Thyroid gland (tissue), 4 donors: Measurements from ENCODE around the gene ADAMTS14.

Source experiments
- POLR2A ChIP-seq, 2 donors: fragments of 450-650 bp; IDR thresholded peaks; one replicate each; pipeline ENCODE4 v1.6.1; 2017; ENCODE audit warnings: antibody characterized with exemption in 2 of 2, mild to moderate bottlenecking in 2 of 2, moderate library complexity in 1 of 2
- TF ChIP-seq, protein P1 (sequence below), 6 experiments: fragments of 200-600 bp in 3 of 6; fragments of 450-650 bp in 3 of 6; sonication (generic) in 3 of 6; IDR thresholded peaks; one replicate each; pipeline ENCODE4 v1.5.1; 2016 to 2019; ENCODE audit warnings: antibody characterized with exemption in 6 of 6, mild to moderate bottlenecking in 2 of 6, inconsistent platforms in 1 of 6, moderate library complexity in 1 of 6

DNA sequence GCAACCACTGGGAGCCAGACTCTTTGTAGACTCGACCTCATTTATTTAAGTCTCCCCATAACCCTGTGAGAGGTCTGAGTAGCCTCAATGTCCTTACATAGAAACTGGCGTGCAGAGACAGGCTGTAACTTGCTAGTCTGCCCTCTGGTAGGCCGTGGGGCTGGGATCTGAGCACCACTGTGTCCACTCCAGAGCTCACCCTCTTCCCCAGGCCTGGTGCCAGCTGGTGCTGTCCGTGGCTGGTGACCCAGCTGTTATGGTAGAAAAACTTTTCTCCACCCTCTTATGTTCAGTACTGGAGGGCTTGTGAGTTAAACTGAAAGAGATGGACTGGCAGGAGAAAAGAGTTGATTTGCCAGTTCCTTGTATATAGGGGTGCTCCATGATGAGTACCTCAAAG lies 41.9 kb downstream of the ADAMTS14 start:
- TF ChIP-seq, protein P1, sequence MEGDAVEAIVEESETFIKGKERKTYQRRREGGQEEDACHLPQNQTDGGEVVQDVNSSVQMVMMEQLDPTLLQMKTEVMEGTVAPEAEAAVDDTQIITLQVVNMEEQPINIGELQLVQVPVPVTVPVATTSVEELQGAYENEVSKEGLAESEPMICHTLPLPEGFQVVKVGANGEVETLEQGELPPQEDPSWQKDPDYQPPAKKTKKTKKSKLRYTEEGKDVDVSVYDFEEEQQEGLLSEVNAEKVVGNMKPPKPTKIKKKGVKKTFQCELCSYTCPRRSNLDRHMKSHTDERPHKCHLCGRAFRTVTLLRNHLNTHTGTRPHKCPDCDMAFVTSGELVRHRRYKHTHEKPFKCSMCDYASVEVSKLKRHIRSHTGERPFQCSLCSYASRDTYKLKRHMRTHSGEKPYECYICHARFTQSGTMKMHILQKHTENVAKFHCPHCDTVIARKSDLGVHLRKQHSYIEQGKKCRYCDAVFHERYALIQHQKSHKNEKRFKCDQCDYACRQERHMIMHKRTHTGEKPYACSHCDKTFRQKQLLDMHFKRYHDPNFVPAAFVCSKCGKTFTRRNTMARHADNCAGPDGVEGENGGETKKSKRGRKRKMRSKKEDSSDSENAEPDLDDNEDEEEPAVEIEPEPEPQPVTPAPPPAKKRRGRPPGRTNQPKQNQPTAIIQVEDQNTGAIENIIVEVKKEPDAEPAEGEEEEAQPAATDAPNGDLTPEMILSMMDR (IDR thresholded peaks at IDR 0.05), result no peak
- no peak for TF ChIP-seq POLR2A (IDR thresholded peaks at IDR 0.05)
